Activated CD8-positive, alpha-beta memory T cell treated with anti-CD3 and anti-CD28 coated beads, Interleukin-2, amount 50 U/mL, for 24 hours (primary cell): ENCODE measurements around the gene RAF1.
"Not testable (repeated sequence)": the region's sequence is repeated elsewhere in the genome, so short reads cannot be mapped to it uniquely, and the experiment has no call there.

Experiments used
- DNase-seq: peaks from one replicate; pipeline ENCODE4 v3.0.0-alpha.2; 2020; ENCODE audit errors: extremely low read depth

RAF1 gene

DNA sequence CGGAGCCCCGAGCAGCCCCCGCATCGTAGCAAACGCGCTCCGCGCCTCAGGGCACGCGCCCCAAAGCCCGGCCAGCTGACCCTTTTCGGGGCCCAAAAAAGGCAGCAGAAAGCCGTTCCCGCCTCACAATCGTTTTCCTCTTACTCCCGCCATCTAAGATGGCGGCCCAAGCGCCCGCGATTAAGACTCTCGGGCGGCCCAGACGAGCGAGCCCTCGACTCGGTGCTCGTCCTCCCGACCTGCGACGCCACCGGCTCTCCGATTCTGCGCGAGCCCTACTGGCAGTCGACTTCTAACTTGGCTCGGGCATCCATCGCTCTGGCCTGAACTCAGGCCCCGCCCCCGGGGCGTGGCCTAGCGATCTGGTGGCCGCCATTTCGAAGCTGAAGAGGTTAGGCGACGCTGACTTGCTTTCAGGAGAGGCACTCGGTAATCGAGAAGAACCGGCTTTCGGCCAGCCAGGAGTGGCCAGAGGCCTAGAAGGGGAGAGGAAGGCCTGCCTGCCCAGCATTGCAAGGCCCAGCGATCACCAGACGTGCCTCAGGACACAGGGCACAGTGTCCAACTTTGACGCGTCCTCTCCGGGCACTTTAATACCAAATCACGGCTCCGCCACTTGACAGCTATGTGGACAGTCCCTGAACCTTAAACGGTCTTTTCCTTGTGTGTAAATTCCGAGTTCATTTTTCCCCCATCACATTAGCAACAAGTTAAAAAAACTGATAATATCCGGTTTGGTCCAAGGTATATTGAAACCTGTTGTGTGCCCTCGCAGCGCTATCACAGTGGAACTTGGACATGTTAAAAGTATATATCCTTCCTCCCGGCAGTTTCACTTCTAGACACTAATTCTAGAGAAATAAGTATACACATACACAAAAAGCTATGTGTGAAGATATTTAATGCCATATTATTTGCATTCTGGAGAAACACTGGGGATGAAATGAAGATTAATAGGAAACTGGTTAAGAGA, at the start of gene RAF1:
Gene RAF1, minus strand, starts transcription at position 182 of the 973 bp plus-strand sequence. CDS start 45,396 bp downstream, outside the sequence.
- peak; percentile 92 for DNase-seq

- DNase-seq = no peak
These were observed 46.1 kb upstream of the RAF1 start for GRCh38 chr3:12710062-12710461.

- DNase-seq = no peak
These were observed 45.4 kb upstream of the RAF1 start for GRCh38 chr3:12709334-12709733.

DNA sequence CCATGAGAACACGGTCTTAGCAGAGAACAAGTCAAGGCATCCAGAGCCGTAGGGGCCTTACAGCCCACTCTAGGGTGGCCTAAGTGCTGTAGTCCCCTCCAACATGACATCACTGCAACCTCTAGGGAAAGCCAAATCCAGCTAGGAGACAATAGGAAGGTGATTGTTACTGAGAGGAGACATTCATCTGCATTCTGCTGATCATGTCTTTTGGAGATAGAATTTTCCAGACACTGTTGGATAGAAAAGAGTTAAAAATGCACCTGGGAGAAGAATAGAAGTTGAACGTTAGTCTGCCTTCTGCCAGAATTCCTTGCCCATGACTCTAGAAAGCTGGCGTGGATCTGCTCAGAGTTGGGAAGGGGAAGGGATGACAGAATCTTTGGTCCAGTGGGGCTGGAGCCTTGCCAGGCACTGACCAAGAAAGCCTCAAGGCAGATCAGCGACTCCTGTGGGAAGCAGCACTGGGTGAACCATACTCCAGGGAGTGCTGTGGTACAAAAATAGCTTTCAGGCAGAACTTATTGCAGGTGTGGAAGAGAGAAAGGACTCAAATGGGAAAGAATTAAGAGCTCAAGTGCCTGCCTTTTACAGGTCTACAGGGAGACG, 44.8 kb upstream of the RAF1 start:
- no peak for DNase-seq

DNA sequence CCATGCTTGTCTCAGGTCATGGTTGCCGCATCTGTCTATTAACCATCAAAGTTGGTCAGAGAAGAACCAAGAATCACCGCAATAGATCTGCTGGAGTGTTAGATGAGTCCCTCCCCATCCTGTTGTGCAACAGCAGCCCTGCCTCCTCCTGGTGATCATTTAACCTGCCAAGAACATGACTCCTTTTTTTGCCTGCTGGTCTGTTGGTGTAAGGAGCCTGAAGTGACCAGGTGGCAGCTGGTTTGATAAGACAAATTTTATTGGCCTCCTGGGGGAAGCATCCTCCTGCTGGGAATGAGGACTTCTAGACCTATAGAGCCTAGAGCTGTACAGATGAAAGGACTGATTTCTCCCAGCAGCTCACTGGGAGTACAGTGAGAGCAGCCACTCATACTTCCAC, 43.5 kb upstream of the RAF1 start:
- no peak for DNase-seq

DNA sequence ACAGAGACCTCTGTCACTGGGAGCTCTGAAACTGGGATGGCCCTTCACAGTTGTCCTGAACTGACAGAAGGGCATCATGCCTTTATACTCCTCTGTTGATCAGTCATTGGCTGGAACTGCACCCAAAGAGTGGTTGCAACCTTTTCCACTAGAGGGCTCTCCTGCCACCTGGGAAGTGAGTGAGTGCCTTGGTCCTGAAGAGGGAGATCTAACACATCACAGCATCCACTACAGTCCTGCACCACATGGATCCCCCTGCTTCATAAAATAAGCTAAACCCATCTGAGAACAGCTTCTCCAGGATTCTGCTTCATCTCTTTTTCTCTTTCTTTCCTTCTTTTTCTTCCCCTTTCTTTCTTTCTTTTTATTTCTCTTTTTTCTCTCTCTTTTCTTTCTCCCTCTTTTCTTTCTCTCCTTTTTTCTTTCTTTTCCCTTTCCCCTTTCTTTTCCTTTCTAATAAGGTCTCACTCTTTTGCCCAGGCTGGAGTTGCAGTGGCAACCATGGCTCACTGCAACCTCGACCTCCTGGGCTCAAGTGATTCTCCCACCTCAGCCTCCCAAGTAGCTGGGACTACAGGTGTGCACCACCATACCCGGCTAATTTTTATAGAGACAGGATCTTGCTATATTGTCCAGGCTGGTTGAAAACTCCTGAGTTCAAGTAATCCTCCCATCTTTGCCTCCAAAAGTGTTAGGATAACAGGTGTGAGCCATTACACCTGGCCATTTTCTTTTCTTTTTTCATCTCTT, 42.8 kb upstream of the RAF1 start:
- DNase-seq = peak; percentile 7

DNA sequence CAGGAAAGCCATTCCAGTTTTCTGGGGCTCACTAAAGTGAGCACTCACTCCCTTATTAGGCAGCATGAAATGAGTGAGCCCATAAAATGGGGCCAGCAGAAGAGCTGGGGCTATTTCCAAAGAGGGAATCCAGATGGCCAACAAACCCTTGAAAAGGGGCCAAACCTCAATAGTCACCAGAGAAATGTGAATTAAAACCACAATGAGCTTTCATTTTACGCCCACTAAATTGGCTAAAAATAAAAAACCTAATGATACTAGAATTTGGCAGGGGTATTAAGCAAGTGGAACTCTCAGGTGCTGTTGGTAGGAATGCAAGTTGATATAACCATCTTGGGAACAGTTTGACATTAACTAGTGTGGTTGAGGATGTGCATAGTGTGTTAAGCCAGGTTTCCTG, 42.1 kb upstream of the RAF1 start:
- DNase-seq = no peak

DNA sequence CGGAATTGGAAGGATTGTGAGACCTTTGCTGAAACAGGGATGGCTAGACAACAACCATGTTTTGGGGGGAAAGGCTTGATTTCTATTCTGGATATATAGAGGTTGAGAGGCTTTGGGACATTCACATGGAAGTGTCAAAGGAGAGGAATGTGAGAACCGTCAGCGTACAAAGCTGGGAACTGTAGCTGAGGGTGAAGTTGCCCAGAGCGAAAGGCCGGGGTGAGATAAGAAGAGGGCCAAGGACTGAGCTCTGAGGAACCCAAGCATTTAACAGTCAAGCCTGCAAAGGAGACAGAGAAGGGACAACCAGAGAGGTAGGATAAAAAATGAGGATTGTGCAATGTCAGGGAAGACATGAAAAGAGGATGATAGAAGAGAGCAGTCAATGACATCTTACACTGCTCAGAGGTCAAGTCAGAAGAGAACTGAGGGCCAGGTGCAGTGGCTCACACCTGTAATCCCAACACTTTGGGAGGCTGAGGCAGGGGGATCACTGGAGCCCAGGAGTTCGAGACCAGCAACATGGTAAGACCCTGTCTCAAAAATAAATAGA, 41.5 kb upstream of the RAF1 start:
- no peak for DNase-seq

- DNase-seq = no peak
These were observed 38.6 kb upstream of the RAF1 start for GRCh38 chr3:12702501-12702900.

DNA sequence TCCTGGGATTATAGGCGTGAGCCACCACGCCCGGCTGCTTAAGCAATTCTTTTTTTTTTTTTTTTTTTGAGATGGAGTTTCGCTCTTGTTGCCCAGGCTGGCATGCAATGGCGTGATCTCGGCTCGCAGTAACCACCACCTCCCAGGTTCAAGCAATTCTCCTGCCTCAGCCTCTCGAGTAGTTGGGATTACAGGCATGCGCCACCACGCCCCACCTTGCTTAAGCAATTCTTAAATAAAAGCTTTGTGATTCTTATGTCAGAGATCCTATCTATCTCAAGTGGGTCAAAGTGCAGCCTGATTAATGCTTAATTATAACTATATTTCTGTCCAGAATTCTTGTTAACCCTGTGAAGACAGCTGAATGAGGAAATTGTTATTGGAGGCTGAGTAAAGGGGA, 37.7 kb upstream of the RAF1 start:
- not testable (repeated sequence) for DNase-seq

DNA sequence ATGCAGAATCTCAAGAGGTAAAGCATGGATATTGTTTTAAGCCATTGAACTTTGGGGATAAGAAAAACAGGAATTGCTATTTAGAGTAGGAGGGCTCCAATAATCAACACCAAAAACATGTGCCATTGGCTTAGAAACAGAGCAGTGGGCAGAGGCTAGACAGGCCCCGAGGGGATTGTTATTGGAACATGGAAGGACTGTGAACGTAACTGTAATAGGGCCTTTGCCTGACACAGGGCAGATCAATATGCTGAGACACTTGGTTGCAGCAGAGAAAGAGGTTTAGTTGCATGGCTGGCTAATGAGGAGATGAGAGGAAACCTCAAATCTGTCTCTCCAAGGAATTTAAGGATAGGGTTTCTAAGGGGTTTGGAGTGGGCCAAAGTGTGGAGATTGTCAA, 36.9 kb upstream of the RAF1 start:
- no peak for DNase-seq

DNA sequence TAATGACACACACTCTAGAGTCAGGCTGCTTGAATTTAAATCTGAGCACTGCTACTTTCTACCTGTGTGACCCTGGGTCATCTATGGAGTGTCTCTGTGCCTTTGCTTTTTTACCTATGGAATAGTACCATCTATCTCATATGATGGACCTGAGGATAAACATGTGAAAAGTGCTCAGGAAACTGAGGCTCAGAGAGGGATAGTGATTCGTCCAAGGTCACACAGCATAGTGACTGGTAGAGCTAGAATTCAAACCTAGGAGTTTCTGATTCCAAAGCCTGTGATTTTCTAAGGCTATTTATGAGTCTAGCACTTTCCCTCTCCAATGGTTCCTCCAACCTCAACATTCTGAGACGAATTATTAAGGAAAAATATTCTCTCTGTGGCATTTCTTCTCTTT, 32.0 kb upstream of the RAF1 start:
- no peak for DNase-seq

GRCh38 chr3:12695112-12695511, 31.2 kb upstream of the RAF1 start:
- no peak for DNase-seq

GRCh38 chr3:12692444-12692843, 28.5 kb upstream of the RAF1 start:
- DNase-seq = no peak

- DNase-seq = no peak
These were observed 26.2 kb upstream of the RAF1 start for GRCh38 chr3:12689997-12690711.

DNA sequence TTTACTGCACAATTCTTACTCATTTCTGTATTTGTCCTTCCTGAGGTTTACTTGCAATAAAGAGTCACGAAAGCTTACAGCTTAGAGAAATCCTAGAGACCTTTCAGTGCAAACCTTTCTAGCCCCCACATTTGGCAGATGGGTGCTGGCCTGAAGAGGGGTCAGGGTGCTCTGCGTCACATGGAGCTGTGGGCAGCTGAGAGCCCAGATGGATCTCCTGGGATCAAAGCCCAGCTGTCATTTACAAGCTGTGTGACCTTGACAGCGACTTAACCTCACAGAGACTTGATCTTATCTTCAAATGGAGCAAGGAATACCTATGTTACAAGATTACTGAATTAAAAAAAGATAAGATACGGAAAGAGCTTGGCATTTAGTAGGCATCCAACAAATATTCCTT, 24.0 kb upstream of the RAF1 start:
- no peak for DNase-seq

GRCh38 chr3:12686096-12686495, 22.2 kb upstream of the RAF1 start:
- DNase-seq = no peak

GRCh38 chr3:12681943-12682390, 18.1 kb upstream of the RAF1 start:
- DNase-seq = no peak

DNA sequence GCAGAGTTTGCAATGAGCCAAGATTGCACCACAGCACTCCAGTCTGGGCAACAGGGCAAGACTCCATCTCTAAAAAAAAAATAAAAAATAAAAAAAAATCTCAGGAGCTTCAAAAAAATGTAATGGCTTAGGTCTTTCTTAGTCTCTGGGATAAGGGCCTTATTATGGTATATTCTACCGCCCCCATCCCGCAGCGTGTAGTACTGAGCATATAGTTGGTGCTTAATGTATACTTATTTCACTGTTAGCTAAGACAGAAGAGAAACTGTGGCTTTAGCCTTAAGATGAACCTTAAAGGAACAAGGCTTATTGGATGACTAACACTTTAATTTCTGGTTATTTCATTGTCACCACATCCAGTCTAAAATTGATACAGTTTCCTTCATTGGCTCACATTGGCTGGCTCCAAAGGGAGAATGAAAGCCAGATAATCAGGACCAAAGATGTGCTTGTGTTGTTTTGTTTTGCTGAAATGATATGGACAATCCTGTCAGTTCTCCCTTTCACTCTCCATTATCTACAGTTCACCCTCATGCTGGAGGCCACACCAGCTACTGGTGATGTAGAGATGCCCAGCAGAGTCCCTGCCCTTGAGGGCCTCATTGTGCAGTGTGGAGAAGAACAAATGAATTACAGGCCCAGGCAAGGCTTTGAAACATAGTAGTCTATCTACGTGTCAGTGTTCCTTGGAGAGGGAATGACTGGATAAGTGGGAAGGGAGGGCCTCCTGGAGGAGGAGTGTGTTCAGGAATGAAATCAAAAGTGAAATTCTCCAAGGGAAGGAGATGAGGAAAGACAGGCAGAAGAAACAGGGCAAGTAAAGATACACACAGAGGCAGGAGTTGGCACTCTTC, 17.4 kb upstream of the RAF1 start:
- DNase-seq = no peak

DNA sequence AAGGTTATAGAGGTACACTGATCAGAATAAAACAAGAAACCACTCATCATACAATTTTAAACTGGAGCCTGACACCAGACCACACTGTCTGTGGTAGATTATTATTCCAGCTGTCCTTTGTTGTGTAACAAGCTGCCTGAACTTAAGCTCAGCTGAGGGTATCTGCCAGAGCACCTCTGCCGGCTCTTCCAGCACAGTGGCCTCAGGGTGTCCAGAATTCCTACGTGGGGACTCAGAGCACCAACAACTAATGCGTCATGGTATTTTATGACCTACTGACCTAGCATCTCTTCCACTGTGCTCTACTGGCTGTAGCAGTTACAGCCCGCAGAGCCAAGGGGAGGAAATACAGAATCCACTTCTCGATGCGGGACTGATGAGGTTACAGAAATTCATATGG, 15.6 kb upstream of the RAF1 start:
- DNase-seq = no peak
